NK-92 (cell line): ENCODE data around the gene PAFAH1B2.
A peak's percentile ranks its signal among the peaks of the same experiment; 100 is the strongest.
"Not testable (repeated sequence)": the region's sequence is repeated elsewhere in the genome, so short reads cannot be mapped to it uniquely, and the experiment has no call there.

Experiments used
- DNase-seq: peaks from one replicate; lab custom pipeline; 2025; ENCODE audit not compliant: unreplicated experiment; lab: John Stamatoyannopoulos, UW

Gene PAFAH1B2

DNA sequence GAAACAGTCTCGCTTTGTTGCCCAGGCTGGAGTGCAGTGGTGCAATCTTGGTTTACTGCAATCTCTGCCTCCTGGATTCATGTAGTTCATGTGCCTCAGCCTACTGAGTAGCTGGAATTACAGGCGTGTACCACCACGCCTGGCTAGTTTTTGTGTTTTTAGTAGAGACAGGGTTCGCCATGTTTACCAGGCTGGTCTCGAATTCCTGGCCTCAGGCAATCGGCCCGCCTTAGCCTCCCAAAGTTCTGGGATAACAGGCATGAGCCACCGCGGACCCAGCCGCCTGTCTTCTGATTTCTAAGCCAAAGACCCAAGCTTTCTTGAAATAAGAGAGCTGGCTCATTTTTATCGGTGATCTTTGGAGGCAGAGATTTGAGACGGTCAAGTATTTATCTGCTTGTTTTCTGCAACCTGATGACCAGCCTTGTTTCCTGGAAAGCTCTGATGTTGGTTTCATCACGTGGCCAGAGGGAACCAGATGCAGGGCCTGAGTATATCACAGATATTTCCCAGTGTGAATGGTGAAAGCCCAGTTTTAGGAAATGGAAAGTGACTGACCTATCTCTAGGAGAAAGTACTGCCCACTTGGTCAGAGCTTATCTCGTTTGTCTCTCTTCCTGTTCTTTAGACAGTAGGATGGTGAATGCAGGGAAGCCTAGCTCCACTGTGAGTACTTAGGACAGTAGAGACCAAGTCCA, 28.8 kb downstream of the PAFAH1B2 start:
- no peak for DNase-seq

DNA sequence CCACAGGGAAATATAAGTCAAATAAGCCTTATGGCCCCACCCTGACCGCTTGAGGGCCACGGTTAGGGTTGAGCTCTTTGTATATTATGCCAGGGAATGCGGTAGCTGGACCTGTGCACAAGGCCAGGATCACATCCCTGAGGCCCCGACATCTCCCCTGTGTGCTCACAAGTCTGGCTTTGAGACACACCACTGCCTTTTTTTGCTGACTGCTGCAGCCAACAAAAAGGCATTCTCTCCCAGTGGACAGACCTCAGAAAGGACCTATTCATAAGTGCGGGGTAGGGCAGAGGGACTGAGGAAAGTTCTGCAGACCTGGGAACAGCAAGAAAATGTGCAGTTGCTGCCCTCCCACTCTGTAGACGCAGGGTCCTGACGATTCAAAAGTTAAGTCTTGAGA, 31.0 kb downstream of the PAFAH1B2 start:
- no peak for DNase-seq

DNA sequence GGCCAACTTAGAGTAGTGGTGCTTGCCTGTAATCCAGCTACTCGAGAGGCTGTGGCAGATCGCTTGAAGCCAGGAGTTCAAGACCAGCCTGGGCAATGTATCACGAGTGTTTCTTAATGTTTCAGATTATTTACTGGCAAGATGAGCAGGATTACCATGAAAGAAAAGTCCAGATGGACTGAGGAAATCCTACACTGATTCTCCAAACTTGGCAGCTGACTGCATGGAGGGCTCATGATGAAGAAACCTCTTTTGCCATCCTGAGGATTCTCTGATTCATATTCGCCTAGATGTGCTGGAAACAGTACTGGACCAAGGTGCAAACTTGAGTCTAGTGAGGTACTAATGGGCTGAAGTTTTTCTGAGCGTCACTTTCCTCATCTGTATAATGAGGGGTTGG, 31.7 kb downstream of the PAFAH1B2 start:
- DNase-seq: no peak

DNA sequence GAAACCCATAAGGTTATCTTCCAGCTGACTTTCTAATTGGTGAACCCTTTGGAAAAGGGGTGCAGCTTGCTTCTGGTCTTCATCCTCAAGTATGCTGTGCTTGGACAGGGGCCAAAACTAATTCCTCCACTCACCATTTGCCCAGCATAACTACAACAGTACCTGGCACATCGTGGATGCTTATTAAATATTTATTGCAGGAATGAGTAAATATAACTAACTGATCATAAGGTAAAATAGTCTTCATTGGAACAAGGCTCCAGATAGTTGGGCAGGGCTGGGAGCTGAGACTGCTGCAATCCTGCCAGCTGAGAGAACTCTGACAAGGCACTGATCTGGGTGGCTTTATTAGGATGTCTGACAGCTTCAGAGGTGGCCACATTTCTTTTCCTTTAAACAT, 32.1 kb downstream of the PAFAH1B2 start:
- no peak for DNase-seq

DNA sequence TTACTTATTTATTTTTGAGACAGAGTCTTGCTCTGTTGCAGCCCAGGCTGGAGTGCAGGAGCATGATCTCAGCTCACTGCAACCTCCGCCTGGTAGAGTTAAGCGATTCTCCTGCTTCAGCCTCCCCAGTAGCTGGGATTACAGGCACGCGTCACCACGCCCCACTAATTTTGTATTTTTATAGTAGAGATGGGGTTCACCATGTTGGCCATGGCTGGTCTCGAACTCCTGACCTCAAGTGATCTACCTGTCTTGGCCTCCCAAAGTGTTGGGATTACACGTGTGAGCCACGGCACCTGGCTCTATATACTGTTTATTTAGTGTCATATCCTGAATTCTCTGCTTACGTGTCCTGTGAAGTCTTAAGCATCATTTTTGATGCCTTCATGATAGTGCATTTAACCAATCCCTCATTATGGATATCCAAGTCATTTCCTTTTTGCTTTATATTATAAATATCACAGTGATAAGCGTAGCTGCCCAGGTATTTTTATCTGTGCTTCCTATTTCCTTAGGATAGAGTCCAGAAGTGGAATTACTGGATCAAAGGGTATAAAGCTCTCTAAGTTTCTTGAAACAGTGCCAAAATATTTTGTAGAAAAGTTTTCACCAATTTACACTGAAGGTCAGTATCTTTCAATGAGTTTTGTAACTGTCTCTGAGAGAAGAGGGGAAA, 33.6 kb downstream of the PAFAH1B2 start:
- no peak for DNase-seq

DNA sequence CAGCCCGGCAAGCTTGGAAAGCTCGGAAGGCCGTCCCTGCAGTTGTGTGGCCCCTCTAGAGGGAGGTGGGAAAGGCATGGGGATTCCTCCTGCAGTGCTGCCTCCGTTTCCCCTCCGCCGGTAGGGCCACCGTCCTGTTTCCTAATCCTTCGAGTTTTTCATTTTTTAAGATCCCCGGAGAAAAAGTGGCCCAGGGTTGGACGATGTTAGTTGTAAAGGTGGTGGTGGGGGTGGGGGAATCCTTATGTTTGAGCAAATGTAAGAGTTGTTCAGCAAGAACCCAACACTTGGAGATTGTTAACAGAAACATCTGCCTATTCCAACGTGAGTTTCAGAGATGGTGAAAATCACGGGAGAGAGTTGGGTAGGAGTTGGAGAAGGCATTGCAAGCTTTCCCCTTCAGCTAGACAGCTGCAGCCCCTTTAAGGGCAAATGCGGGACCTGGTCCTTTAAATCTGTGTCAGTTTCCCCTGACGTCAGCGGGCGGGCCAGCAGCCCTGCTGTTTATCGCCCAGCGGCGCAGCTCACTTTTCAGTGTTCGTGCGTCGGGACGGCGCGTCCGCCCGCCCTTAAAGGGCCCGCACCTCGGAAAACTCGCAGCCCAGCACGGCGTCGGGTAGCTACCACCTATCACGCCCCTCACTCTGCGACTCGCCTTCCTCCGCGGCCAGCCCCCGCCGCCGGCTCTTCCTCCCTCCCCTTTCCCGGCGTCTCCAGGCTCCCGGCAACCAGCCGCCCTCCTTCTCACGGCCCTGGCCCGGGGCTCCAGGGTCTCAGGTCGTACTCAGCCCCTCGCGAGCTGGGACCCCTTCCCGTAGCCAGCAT, 34.3 kb downstream of the PAFAH1B2 start, which contains the start of gene SIDT2:
SIDT2 (plus strand) TSS at position 534 of the 825 bp plus-strand sequence. CDS start 521 bp downstream, outside the sequence.
- DNase-seq: peak; percentile 8

DNA sequence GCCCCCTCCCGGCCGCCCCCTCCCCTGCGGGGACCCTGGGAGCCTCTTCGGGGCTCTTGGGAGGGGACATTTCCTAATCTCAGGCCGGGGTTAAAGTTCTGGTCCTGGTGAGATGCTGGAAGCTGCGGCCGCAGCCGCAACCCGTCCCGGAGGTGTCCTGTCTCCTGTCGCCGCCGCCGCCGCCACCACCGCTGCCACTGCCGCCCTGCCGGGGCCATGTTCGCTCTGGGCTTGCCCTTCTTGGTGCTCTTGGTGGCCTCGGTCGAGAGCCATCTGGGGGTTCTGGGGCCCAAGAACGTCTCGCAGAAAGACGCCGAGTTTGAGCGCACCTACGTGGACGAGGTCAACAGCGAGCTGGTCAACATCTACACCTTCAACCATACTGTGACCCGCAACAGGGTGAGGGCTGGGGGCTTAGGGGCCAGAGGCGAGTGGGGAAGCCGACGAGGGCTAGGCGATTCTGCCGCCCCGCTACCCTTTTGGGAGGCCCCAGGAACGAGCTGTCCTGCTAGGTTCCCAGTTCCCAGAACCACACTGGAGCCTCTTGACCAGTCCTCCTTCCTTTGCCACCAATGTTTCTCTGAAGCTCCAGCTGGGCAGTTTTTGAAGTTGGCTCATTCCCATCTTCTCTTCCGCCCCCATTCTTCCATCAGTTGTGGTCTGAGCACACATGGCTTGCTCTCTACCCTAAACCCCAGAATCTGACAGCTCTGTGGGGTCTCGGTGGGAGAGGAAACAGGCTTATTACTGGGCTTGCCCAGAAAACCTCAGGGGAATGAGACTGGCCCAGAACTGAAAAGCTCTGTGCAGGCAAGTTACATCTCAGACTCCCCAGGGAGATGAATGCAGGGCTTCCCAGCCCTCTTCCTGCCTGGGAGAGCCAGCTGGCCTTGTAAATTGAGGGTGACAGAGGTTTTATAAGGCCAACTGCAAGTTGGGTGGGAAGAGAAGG, 35.2 kb downstream of the PAFAH1B2 start:
- no peak for DNase-seq

DNA sequence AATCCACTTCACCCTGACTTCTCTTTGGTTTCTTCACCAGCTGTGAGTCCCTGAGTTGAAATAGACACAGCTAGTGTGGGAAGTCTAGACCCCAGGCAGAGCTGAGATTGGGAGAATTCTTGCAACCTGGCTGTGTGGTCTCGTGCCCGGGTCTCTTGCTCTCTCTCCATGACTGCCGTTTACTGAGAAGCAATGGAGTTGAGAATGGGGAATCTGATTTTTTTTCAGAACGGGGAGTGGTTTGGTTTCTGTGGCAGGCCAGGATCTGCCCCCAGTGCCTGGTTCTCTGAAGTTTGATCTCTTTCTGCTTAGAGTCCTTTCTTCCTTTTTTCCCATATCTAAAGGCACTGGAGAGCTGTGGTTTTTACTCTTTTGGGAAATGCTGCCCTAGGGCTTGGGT, 35.9 kb downstream of the PAFAH1B2 start:
- no peak for DNase-seq

DNA sequence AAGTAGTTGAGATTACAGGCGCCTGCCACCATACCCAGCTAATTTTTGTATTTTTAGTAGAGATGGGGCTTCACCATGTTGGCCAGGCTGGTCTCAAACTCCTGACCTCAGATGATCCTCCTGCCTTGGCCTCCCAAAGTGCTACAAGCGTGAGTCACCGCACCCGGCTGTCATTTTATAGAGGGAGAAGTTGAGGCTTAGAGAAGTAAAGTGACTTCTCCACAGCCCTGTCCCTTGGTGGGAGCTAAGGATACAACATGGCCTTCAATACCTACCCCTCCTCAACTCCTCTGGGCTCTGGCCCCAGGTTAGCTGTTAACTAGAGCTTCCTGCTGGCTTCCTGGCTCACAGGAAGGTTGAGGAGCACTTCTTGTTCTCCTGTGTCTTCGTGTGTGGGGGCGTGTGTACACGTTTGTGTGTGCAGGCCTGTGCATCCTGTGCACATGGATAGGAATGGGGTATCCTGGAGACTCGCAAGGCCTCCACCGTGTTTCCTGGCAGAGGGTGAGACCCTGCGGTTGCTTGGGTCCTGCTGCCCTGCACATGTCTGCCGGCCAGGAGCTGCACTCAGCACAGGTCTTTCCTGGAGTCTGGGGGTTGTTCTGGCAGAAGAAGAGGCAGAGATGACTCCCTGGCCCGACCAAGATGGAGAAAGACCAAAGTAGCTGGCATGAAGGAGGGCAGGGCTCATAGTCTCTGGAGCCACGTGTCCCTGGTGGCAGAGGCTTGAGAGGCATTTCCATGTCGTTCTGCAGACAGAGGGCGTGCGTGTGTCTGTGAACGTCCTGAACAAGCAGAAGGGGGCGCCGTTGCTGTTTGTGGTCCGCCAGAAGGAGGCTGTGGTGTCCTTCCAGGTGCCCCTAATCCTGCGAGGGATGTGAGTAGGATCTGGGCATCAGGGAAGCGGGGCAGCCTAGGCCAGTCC, 36.8 kb downstream of the PAFAH1B2 start:
- DNase-seq: no peak

DNA sequence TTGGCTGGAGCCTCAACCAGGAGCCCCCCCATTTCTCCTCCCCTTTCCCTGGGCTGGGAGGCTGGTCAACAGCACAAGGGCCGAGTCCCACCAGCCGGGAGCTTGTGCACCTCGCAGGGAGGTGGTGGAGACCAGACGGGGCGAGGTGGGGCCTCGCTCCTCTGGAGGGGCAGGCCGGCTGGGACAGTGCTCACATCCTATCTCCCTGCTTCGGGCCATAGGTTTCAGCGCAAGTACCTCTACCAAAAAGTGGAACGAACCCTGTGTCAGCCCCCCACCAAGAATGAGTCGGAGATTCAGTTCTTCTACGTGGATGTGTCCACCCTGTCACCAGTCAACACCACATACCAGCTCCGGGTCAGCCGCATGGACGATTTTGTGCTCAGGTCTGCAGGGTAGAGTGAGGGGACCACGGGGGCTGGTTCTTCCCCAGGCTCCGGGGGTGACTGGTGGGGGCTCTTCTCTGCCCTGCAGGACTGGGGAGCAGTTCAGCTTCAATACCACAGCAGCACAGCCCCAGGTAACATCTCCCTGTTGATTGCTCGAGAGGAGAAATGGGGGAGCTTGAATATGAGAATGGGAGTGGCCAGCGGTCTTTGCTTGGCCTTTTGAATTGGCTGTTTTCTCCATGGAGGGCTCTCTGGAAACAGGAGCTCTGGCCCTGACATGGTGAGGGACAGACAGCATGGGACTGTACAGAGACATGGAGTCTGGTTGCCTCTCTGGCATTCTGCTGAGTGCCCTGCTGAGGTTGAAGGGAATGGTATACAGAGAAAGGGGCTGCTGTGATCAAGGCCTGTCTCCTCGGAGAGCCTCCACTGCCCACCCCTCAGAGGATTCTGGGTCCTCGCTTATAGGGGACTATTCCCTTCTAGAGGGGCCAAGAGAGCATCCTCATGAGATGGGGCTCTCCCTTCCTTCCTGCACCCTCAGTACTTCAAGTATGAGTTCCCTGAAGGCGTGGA, 37.8 kb downstream of the PAFAH1B2 start:
- DNase-seq: no peak

DNA sequence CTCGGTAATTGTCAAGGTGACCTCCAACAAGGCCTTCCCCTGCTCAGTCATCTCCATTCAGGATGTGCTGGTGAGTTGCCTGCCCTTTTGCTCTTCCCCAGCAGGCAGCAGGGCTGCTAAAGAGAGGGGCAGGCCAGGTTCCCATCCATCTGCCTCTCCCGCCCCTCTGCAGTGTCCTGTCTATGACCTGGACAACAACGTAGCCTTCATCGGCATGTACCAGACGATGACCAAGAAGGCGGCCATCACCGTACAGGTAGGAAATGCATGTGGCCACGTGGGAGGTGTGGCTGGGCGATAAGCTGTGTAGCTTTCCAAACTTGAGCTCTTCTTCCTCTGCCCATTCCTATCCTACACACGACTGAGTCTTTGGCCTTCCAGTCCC, 38.5 kb downstream of the PAFAH1B2 start:
- no peak for DNase-seq

DNA sequence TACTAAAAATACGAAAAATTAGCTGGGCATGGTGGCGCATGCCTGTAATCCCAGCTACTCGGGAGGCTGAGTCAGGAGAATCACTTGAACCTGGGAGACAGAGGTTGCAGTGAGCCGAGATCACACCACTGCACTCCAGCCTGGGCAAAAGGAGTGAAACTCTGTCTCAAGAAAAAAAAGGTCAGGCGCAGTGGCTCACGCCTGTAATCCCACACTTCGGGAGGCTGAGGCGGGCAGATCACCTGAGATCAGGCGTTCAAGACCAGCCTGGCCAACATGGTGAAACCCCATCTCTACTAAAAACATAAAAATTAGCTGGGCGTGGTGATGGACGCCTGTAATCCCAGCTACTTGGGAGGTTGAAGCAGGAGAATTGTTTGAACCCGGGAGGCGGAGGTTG, 39.1 kb downstream of the PAFAH1B2 start:
- not testable (repeated sequence) for DNase-seq

DNA sequence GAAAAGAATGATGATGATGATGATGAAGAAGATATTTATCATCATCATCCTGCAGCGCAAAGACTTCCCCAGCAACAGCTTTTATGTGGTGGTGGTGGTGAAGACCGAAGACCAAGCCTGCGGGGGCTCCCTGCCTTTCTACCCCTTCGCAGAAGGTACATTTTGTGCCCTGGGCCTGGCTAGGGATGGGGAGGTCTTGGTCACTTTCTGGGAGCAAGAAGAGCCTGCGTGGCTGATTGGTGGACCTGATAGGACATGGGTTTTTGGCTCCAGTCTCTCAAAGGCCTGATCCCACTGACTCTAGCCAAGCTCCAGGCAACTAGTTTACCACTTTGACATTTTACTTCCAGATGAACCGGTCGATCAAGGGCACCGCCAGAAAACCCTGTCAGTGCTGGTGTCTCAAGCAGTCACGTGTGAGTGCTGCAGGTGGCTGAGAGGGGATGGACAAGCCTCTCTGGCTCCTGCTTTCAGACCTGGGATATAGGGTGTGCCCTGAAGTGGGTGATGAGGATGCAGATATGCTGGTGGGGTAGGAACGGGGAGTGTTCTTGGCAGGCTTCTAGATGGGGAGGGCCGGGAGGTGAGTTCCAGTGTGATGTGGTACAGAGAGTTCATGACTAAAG, 39.8 kb downstream of the PAFAH1B2 start:
- no peak for DNase-seq

DNA sequence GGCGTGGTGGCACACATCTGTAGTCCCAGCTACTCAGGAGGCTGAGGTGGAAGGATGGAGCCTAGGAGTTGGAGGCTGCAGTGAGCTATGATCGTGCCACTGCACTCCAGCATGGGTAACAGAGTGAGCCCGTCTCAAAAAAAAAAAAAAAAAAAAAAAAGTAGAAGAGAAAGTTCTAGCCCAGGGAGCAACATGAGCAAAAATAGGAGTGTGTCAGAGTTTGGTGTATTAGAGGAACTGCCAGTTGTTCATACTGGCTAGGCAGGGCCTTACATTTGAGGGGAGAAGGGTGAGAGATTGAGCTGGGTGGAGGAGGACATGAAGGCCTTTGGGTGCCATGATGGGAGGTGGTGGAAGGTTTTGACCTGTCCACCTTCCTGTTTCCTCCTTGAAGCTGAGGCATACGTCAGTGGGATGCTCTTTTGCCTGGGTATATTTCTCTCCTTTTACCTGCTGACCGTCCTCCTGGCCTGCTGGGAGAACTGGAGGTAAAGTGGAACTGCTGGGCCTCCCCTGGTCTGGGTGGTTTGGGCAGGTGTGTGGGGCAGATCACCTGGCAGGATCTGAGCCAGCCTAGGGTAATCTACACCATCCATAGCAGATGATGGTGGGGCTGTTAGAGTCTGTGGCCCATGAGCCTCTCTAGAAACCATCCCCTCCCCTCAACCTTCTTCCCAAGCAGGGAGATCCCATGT, 41.8 kb downstream of the PAFAH1B2 start:
- DNase-seq: no peak

DNA sequence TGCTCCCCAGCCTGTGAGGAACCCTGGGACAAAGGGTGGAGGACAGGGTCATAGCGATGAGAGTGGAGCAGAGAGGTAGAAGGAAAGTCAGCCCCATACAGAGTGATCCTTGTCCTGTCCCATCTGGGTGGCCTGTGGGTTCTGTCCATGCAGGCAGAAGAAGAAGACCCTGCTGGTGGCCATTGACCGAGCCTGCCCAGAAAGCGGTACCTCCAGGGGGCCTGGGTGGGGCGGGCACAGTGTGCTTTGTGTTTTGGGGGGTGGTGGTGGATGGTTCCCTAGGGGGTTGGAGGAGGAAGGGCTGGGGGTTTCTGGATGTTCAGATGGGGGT, 42.3 kb downstream of the PAFAH1B2 start:
- DNase-seq: no peak

DNA sequence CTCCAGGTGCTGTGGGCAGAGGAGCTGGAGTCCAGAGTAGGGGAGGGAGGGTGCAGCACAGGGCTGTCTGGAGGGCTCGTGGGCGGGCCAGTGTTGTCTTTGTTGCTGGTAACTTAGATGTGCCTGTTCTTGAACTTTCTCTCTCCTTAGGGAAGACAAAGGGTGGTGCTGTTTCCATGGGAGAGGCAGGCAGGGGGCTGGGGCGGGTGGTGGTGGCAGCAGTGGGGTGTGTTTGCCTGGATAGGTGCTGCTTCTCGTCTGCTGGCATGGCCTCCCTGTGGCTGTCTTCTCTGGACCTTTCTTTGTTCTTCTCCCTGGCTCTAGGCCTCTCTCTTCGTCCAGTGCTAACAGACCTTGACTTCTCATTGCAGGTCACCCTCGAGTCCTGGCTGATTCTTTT, 42.9 kb downstream of the PAFAH1B2 start:
- DNase-seq: no peak

DNA sequence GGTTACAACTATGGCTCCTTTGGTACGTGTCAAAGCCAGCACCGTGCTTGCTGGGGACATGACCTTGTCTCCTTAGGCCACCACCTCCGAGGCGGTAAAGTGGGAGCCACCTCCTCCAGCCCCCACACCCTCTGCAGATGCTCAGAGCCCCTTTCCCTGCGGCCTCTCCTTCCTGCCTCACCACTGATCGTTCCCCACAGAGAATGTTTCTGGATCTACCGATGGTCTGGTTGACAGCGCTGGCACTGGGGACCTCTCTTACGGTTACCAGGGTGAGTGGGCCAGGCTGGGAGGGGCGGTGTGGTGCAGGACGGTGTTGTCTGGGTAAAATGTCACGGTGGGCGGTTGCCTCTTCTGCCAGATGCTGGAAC, 43.3 kb downstream of the PAFAH1B2 start:
- no peak for DNase-seq
